HepG2 (cell line): ENCODE results near the gene RPRD1A.

Experiments used
- CTCF ChIP-seq: sonication (generic); formaldehyde crosslinking; IDR thresholded peaks from 2 replicates; pipeline ENCODE4 v1.5.0; 2020; ENCODE audit warnings: mild to moderate bottlenecking, missing genetic modification reagents, moderate library complexity
- GTF2F1 ChIP-seq: fragments of 150-350 bp; IDR thresholded peaks from 2 replicates; pipeline ENCODE4 v1.6.1; 2014; ENCODE audit warnings: low read length
- HDAC2 ChIP-seq: sonication (generic); formaldehyde crosslinking; IDR thresholded peaks from 2 replicates; pipeline ENCODE4 v1.4.0; 2020; ENCODE audit warnings: missing genetic modification reagents
- KDM1A ChIP-seq: IDR thresholded peaks from 2 replicates; pipeline ENCODE4 v1.6.1; 2016; ENCODE audit warnings: missing compliant biosample characterization
- NPAS2 ChIP-seq: sonication (generic); formaldehyde crosslinking; IDR thresholded peaks from 2 replicates; pipeline ENCODE4 v1.8.0; 2022; ENCODE audit warnings: mild to moderate bottlenecking, missing genetic modification reagents, borderline replicate concordance
- POLR2A ChIP-seq, 2 experiments: IDR thresholded peaks; 2 replicates each; pipeline ENCODE4 v1.6.1; 2011; ENCODE audit warnings: low read depth in 2 of 2, low read length in 2 of 2, mild to moderate bottlenecking in 1 of 2, moderate library complexity in 1 of 2; ENCODE audit not compliant: insufficient read depth in 1 of 2
- SIN3A ChIP-seq: IDR thresholded peaks from 2 replicates; pipeline ENCODE4 v1.6.1; 2011; ENCODE audit warnings: low read depth, mild to moderate bottlenecking, control low read depth, low read length, borderline replicate concordance
- SNAPC4 ChIP-seq: sonication (generic); formaldehyde crosslinking; IDR thresholded peaks from 2 replicates; pipeline ENCODE4 v1.4.0; 2020; ENCODE audit warnings: mild to moderate bottlenecking, missing genetic modification reagents
- SRF ChIP-seq: IDR thresholded peaks from 2 replicates; pipeline ENCODE4 v1.6.1; 2011; ENCODE audit warnings: mild to moderate bottlenecking, low read depth, low read length, moderate library complexity
- TBL1XR1 ChIP-seq: fragments of 150-350 bp; IDR thresholded peaks from 2 replicates; pipeline ENCODE4 v1.6.1; 2014; ENCODE audit warnings: borderline replicate concordance, low read length; ENCODE audit not compliant: partially characterized antibody
- THAP9 ChIP-seq: sonication (generic); formaldehyde crosslinking; IDR thresholded peaks from 2 replicates; pipeline ENCODE4; 2020; ENCODE audit warnings: missing genetic modification reagents, mild to moderate bottlenecking, borderline replicate concordance
- ZBTB49 ChIP-seq: sonication (generic); formaldehyde crosslinking; IDR thresholded peaks from 2 replicates; pipeline ENCODE4 v1.4.0; 2020; ENCODE audit warnings: missing genetic modification reagents, borderline replicate concordance
- ZNF333 ChIP-seq: sonication (generic); formaldehyde crosslinking; IDR thresholded peaks from 2 replicates; pipeline ENCODE4 v1.4.0; 2020; ENCODE audit warnings: mild to moderate bottlenecking, missing genetic modification reagents, borderline replicate concordance

- TF ChIP-seq TBL1XR1 (no peak), POLR2A (IDR thresholded peaks at IDR 0.05; ENCODE audit: insufficient read depth in 1 of 2, low read depth in 2 of 2, low read length in 2 of 2) (no peak), SIN3A (no peak), GTF2F1 (no peak), ZNF333 (CRISPR knock-in tag) (no peak), SRF (no peak), ZBTB49 (CRISPR knock-in tag) (no peak), THAP9 (CRISPR knock-in tag) (no peak), NPAS2 (CRISPR knock-in tag) (no peak), CTCF (CRISPR knock-in tag) (no peak), HDAC2 (CRISPR knock-in tag) (no peak), KDM1A (CRISPR knock-in tag) (no peak), SNAPC4 (CRISPR knock-in tag) (no peak)
These were observed 83.5 kb downstream of the RPRD1A start for GRCh38 chr18:35983818-35984217.
